ENCODE data around the gene FMNL2.
"Not testable (repeated sequence)": the region's sequence is repeated elsewhere in the genome, so short reads cannot be mapped to it uniquely, and the experiment has no call there.

FMNL2 gene

GRCh38 chr2:152376385-152376784, 41.4 kb downstream of the FMNL2 start:
- no peak for DNase-seq

- DNase-seq = no peak
Observed at GRCh38 chr2:152376968-152377367, 42.0 kb downstream of the FMNL2 start.

GRCh38 chr2:152379089-152379488, 44.1 kb downstream of the FMNL2 start:
- no peak for DNase-seq

- no peak for DNase-seq
Observed at GRCh38 chr2:152380261-152381055, 45.5 kb downstream of the FMNL2 start.

GRCh38 chr2:152383702-152384101, 48.7 kb downstream of the FMNL2 start:
- no peak for DNase-seq

- DNase-seq = no peak
Observed at GRCh38 chr2:152384992-152385391, 50.0 kb downstream of the FMNL2 start.

GRCh38 chr2:152385650-152386049, 50.7 kb downstream of the FMNL2 start:
- no peak for DNase-seq

- DNase-seq = no peak
Observed at GRCh38 chr2:152386266-152386665, 51.3 kb downstream of the FMNL2 start.

GRCh38 chr2:152387041-152387440, 52.1 kb downstream of the FMNL2 start:
- DNase-seq = no peak

GRCh38 chr2:152388269-152388668, 53.3 kb downstream of the FMNL2 start:
- DNase-seq = not testable (repeated sequence)

GRCh38 chr2:152389483-152389882, 54.5 kb downstream of the FMNL2 start:
- DNase-seq = no peak

- no peak for DNase-seq
Observed at GRCh38 chr2:152390837-152391236, 55.9 kb downstream of the FMNL2 start.

- DNase-seq = no peak
Observed at GRCh38 chr2:152391318-152391717, 56.3 kb downstream of the FMNL2 start.

GRCh38 chr2:152393377-152393776, 58.4 kb downstream of the FMNL2 start:
- no peak for DNase-seq

- DNase-seq = no peak
Observed at GRCh38 chr2:152394326-152394725, 59.4 kb downstream of the FMNL2 start.

GRCh38 chr2:152395103-152395502, 60.1 kb downstream of the FMNL2 start:
- no peak for DNase-seq

- DNase-seq = no peak
Observed at GRCh38 chr2:152395572-152395971, 60.6 kb downstream of the FMNL2 start.

GRCh38 chr2:152396051-152396511, 61.1 kb downstream of the FMNL2 start:
- no peak for DNase-seq

GRCh38 chr2:152396763-152397162, 61.8 kb downstream of the FMNL2 start:
- no peak for DNase-seq

GRCh38 chr2:152399003-152399402, 64.0 kb downstream of the FMNL2 start:
- no peak for DNase-seq

- no peak for DNase-seq
Observed at GRCh38 chr2:152400607-152401214, 65.7 kb downstream of the FMNL2 start.

- no peak for DNase-seq
Observed at GRCh38 chr2:152402780-152403759, 68.1 kb downstream of the FMNL2 start.

All from stimulated activated CD4-positive, alpha-beta T cell treated with anti-CD3 and anti-CD28 coated beads, Interleukin-2, amount 100 ng/mL, for 48 hours (primary cell).